WI38 (cell line): ENCODE data around the gene TTBK1.

Experiments used
- H3K4me3 ChIP-seq: 2 replicates; pipeline ENCODE4 v1.5.1; 2011; ENCODE audit warnings: low read depth, mild to moderate bottlenecking, control low read depth, low read length
- TF ChIP-seq, protein P1 (sequence below): IDR thresholded peaks from 2 replicates; pipeline ENCODE4 v1.5.1; 2012; ENCODE audit warnings: low read depth, mild to moderate bottlenecking, control low read depth, low read length

TTBK1 gene

GRCh38 chr6:43268355-43268700 lies 25.0 kb downstream of the TTBK1 start:
- no peak overlapping the region for H3K4me3 ChIP-seq
- TF ChIP-seq, protein P1, sequence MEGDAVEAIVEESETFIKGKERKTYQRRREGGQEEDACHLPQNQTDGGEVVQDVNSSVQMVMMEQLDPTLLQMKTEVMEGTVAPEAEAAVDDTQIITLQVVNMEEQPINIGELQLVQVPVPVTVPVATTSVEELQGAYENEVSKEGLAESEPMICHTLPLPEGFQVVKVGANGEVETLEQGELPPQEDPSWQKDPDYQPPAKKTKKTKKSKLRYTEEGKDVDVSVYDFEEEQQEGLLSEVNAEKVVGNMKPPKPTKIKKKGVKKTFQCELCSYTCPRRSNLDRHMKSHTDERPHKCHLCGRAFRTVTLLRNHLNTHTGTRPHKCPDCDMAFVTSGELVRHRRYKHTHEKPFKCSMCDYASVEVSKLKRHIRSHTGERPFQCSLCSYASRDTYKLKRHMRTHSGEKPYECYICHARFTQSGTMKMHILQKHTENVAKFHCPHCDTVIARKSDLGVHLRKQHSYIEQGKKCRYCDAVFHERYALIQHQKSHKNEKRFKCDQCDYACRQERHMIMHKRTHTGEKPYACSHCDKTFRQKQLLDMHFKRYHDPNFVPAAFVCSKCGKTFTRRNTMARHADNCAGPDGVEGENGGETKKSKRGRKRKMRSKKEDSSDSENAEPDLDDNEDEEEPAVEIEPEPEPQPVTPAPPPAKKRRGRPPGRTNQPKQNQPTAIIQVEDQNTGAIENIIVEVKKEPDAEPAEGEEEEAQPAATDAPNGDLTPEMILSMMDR = no peak

- TF ChIP-seq, protein P1 = no peak
- H3K4me3 ChIP-seq = no peak overlapping the region
These were observed 25.5 kb downstream of the TTBK1 start for GRCh38 chr6:43268782-43269272.

DNA sequence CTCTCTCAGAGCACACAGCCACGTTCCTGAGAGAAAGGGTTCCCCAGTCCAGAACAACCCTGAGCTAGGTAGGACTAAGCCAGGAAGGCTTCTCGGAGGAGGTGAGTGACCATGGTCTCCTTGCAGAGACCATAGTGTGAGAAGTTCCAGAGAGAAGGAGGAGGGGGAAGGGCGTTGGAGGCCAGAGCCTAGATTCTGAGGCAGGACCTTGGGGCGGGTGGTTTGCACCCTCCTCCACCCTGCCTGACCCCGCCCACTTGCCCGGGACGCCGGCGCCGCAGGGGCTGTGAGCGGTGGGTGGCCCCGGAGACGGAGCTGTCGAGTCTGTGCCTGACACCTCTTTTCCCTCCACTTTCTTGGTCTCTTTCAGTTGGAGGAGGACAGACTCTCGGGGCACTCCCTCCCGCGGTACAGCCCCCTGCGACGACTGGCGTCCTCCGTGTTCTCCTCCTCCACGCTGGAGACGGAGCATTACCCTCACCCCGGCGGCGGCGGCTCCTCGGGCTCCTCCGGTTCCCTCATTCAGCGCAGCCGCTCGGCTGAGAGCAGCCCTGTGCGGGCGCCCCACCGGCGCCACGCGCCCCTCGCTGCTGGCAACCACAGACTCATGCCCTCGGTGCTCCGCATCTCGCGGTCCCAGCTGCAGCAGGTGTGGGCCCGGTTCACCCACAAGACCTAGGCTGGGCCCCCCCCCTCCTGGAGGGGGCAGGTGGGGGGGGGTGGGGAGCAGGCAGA lies 26.2 kb downstream of the TTBK1 start:
- peak overlapping the region; percentile 44 for H3K4me3 ChIP-seq
- TF ChIP-seq, protein P1 = no peak

- H3K4me3 ChIP-seq = no peak overlapping the region
- TF ChIP-seq, protein P1 = no peak
These were observed 28.0 kb downstream of the TTBK1 start for GRCh38 chr6:43271103-43271815.

DNA sequence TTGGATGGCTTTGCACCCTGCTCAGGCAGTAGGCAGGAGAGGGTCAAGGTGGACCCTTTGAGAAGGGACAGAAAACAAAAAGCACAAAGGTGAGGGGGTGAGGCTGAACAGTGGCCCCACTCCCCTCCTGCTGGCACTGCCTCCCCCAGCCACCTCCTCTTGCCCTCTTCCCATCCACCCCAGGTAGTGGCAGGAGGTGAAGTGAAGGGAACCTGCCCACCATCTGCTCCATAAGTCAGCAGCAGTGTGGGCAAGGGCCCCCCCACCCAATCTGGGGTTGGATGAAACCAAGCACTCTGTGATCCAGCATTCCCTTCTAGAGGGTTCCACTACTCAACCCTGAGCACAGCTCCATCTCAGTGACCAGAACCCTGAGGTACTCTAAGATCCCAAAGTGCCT lies 28.7 kb downstream of the TTBK1 start:
- TF ChIP-seq, protein P1 = no peak
- no peak overlapping the region for H3K4me3 ChIP-seq

GRCh38 chr6:43273707-43274106 lies 30.4 kb downstream of the TTBK1 start:
- TF ChIP-seq, protein P1 = no peak
- H3K4me3 ChIP-seq = no peak overlapping the region
